GM19240 (cell line): ENCODE data around the gene ZNF25.
"Not testable (repeated sequence)": the region's sequence is repeated elsewhere in the genome, so short reads cannot be mapped to it uniquely, and the experiment has no call there.

ENCODE experiments used
- DNase-seq: peaks from one replicate; pipeline ENCODE4 v3.0.0; 2011; ENCODE audit warnings: low spot score; ENCODE audit not compliant: insufficient read length

Gene ZNF25

DNA sequence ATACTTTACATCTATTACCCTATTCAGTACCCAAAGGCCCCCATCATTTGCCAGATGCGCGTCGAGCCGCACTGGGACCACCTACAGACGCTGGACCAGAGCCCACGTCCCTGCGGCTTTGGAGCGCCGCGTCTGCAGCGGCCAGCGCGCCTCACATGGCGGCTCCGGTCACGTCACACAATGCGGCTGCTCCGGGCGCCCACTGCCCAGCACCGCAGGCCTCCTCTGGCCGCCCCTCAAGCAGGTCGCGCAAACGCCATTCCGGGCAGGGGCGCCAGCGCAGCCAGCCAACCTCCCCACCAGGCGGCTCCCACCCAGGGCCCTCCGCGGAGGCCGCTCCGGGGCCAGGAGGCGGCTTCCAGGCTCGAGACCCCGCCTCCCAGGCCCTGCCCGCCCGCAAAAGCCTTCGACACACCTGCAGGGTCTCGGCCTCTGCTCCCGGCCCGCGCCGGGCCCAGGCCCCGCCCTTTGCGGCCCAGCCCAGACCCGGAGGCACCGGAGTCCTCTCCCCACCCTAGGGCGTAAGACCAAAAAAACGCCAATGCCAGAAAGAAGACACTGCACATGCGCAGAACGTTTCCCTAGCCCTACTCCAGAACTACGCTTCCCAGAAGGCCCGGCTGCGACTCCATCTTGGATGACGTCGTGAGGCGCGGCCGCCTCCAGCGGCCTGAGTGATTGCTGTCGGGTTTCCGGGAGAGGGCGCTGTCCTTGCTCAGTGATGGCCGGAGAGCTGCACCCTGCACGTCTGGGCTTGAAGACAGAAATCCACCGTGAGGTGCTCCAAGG lies at the start of gene ZNF25:
Gene ZNF25, minus strand, starts transcription at position 557 of the 789 bp plus-strand sequence. CDS start 4,925 bp downstream, outside the sequence.
- DNase-seq: peak; percentile 77

DNA sequence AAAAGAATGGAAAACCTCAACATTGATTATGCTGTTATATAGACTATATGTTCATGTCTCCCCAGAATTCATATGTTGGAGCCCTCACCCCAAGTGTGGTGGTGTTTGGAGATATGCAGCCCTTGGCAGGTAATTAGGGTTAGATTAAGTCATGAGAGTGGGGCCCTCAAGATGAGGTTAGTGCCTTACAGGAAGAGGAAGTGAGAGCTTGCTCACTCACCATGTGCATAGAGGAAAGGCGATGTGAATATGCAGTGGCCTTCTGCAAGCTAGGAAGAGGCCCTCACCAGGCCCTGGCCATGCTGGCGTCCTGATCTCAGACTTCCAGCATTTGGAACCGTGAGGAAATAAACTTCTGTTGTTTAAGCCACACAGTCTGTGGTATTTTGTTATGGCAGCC lies 48.8 kb upstream of the ZNF25 start:
- DNase-seq: no peak

DNA sequence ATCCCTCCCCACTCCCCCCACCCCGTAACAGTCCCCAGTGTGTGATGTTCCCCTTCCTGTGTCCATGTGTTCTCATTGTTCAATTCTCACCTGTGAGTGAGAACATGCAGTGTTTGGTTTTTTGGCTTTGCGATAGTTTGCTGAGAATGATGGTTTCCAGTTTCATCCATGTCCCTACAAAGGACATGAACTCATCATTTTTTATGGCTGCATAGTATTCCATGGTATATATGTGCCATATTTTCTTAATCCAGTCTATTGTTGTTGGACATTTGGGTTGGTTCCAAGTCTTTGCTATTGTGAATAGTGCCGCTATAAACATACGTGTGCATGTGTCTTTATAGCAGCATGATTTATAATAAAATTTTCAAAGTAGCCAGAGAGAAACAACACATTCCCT lies 42.7 kb upstream of the ZNF25 start:
- DNase-seq: not testable (repeated sequence)

DNA sequence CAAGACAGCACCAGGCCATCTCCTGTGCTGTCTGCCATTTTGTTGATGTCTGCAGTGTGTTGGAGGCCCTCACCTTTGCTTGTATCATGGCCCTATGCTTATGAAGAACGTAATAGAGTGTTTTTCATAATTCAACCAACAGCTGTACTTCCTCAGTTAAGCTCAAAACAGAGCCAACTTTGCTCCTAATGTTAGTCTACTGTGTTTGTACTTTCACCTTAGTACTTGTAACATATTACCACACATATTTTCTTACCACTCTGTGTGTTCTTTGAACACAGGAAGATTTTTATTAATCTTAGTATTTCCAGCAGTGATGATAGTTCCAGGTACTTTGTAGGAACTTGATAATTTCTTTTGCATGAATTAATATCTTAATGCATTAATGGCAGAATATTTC lies 39.9 kb upstream of the ZNF25 start:
- no peak for DNase-seq

DNA sequence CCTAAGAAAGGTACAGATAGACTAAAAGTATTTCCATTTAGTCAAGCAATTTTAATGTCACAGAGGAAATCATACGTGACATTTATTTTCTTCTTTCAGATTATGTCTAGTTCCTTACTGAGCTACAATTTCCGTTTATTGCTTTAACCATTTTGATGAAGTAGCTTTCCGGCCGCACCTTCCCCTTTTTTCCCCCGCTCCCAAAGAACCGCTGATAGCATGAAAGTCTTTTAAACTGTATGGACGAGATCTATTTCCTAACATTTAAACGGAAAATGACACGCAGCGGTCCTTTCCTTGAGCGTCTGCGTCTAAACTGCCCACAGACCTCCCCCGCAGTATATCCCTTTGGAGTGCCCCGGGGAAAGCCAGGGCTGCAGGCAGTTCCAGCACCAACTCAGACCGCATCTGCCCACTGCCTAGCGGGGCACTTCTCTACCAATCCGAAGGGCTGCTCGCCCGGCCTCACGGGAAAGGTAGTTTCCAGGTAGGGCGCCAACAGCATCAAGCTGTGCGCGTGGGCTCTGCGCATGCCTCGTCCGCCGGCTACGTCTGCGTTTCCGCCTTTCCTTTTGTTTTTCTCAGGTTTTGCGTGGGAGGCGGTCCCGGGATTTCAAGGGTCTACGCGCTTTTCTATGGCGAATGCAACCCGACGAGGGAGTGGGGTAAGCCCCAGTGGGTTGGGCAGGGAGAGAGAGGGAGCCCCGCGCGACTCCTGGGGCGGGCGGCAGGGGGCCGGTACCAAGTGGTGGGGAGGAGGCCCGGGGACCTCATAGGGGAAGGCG lies 33.9 kb upstream of the ZNF25 start, which contains the start of gene ZNF33A:
Gene ZNF33A, plus strand, starts transcription at position 557 of the 785 bp plus-strand sequence. CDS start 1,667 bp downstream, outside the sequence.
- DNase-seq: peak; percentile 69

DNA sequence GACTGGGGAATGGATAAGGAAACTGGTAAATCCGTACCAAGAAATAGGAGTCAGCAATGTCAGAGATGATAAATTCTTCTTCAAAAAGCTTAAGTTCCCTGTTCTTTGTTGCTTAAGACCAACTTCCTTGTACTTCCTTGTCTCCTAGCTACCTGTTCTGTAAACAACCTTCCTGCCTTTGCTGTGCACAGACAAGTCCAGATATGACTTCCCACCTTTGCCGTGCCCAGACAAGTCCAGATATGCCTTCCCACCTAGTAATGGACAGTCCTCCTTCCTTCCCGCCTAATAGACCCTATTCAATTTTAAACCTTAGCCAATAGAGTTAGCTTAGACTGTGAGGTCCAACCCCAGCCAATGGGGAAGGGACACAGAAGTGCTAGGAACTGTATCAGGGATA lies 31.5 kb upstream of the ZNF25 start:
- DNase-seq: no peak

DNA sequence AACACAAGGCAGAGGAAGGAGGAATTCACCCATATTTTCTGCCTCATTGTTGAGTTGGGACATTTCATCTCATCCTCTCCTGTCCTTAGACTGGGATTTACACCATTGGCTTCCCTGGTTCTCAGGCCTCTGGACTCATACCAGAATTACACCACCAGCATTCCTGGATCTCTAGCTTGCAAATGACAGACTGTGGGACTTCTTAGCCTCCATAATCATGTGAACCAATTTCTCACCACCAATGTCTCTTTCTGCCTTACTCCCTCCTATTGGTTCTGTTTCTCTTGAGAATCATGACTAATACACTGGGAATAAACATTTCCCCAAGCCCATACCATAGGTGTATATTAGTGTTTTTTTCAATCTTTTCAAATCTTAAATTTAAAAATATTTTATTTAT lies 31.1 kb upstream of the ZNF25 start:
- DNase-seq: no peak

DNA sequence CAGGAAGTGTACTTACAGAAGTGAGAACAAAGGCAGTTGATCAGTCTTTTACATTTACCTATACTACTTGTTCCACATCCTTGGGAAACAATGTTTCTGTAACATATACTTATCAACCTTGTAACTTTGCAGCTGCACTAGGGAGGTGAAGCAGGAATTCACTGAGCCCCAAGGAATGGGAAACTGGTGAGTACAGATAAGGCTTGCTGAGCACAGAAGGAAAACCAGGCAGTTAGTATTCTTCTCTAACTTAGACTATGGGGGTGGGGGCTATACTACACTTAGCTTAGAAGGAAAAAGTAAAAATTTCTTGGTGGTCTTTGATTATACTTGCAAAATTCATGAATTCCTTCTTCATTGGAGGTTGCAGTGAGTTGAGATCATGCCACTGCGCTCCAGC lies 27.1 kb upstream of the ZNF25 start:
- no peak for DNase-seq

DNA sequence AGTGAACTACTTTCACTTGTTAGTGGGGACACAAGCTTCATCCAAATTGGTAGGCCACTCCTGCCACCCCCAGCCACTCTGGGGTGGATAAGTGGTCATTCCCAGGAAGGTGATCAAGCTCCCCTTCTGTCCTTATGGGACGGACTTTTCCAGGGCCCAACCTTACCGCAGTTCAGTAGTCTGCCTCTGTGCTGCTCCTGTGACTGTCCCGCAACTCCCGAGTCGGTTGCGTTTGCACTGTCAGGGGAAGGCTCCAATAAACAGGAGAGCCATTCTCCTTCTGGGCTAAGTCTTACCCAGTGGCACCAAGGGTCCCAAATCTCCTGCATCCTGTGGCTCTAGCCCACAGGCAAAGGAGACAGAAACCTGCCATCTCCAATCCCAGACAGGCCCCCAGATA lies 26.6 kb upstream of the ZNF25 start:
- DNase-seq: no peak

DNA sequence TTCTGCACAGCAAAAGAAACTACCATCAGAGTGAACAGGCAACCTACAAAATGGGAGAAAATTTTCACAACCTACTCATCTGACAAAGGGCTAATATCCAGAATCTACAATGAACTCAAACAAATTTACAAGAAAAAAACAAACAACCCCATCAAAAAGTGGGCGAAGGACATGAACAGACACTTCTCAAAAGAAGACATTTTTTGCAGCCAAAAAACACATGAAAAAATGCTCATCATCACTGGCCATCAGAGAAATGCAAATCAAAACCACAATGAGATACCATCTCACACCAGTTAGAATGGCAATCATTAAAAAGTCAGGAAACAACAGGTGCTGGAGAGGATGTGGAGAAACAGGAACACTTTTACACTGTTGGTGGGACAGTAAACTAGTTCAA lies 24.0 kb upstream of the ZNF25 start:
- DNase-seq: not testable (repeated sequence)

DNA sequence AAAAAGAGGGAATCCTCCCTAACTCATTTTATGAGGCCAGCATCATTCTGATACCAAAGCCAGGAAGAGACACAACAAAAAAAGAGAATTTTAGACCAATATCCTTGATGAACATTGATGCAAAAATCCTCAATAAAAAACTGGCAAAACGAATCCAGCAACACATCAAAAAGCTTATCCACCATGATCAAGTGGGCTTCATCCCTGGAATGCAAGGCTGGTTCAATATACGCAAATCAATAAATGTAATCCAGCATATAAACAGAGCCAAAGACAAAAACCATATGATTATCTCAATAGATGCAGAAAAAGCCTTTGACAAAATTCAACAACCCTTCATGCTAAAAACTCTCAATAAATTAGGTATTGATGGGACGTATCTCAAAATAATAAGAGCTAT lies 22.5 kb upstream of the ZNF25 start:
- not testable (repeated sequence) for DNase-seq

DNA sequence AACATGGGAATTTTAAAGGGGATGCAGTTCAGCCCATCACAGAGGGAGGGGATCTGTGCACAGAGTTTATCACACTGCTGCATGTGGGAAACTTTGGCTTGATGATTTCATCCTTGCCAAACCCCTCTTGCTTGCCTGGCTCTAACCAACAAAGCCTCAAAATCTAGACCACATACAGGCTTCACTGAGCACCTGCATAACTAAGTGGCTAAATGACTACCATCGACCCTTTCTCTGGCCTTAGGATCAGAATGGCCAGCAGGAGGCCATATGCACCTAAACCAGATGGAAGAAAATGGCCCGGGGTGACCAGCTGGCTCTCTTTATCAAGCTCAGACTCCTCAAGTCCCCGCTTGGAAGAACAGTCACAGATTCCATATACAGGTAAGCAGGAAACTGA lies 15.6 kb upstream of the ZNF25 start:
- DNase-seq: no peak

DNA sequence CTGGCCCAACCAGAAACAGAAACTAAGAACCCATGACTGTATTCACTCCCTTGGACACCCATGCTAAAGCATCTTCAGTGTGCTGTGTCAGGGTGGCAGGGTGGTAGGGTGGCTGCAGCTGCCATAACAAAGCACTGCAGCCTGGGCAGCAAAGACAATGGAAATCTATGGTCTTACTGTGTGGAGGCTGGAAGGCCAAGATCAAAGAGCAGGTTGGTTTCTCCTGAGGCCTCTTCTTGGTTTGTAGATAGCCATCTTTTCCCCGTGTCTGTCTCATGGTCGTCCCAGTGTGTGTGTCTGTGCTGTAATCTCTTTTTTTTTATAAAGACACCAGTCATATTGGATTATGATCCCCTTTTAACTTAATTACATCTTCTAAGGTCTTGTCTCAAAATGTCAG lies 15.2 kb upstream of the ZNF25 start:
- no peak for DNase-seq

DNA sequence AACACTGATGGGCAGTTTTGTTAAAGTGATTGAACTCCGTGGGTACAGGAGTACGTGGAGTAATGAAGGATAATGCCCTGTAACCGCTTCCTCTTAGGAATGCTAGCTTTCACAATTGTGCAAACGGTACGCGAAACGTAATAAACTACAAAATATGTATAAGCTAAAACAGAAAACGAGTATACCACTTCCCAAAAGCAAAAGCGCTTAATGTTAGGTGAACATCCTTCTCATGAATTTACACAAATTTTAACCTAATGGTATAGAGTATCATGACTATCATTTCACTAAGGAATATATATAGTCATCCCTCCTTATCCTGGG lies 395 bp upstream of the ZNF25 start:
- DNase-seq: no peak

DNA sequence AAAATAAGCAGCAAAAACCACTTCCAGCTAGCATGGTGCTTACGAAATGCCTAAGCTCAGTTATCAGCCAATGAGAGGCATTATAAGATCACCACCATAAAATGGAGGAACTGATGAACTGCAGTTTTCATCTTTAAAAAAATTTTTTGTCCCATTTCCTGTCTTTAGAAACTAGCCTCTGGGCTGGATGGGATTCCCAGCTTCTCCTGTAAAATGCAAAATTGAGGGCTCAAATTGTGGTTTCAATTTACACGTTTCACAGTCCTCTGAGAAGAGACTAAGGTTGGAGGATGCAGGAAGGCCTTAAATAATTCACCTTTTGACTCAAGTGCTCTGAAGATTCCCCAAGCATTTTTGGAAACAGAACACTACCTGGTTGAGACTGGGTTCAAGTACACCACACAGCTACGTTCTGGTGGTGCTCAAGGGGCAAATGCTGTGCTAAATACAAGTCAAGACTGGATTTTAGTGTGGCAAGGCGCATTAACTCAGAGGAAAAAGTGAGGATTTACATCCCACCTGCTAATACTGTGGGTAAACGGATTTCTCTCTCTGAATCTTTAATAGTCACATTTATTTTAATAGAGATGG lies 951 bp downstream of the ZNF25 start:
- DNase-seq: no peak

DNA sequence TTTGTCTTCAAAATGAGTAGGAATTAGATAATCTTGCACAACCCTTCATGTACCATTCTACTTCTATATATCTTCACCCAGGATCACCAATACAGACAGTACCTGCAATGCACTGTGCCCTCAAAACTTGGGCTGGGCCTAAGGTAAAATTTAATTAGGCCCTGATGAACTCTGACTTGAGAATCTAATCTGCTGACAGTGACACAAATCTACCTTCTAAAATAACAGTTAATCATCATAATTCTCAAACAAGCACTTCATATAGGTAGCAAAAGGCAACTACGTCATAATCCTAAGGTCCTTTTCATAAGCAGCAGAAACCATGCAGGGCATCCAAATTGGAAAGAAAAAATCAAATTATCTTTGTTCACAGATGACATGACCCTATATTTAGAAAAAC lies 4.1 kb downstream of the ZNF25 start:
- no peak for DNase-seq

DNA sequence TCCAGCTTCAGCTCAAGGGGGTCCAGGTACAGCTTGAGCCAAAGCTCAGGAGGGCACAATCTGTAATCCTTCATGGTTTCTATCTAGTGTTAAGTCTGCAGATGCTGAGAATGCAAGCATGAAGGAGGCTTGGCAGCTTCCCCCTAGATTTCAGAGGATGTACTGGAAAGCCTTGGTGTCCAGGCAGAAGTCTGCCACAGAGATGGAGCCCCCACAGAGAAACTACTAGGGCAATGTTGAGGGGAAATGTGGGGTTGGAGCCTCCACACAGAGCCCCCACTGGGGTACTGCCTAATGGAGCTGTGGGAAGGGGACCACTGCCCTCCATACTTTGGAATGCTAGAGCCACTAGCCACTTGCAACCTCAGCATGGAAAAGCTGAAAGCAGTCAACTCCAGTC lies 11.4 kb downstream of the ZNF25 start:
- DNase-seq: no peak

DNA sequence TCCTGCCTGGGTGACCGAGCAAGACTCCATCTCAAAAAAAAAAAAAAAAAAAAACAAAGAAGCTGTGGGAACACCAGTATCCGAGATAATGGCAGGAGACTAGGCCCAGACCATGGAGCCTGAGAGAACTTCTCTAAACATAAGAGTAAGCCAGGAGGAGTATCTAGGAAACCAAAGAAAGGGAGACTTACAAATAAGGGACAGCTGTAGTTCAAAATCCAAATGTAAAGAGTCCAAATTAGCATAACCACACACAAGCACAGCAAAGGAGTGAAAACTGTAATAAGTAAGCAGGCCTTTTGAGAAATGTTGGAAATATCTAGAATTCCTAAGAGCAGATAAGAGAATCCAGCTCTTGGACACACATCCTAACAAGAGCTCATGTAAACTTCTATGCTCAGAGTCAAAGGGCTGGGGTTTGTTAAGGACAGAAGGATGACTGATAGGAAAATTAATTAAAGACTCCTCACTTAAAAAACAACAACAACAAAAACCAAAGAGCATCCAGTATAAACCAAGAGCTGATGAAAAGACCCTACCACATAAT lies 15.8 kb downstream of the ZNF25 start:
- no peak for DNase-seq

DNA sequence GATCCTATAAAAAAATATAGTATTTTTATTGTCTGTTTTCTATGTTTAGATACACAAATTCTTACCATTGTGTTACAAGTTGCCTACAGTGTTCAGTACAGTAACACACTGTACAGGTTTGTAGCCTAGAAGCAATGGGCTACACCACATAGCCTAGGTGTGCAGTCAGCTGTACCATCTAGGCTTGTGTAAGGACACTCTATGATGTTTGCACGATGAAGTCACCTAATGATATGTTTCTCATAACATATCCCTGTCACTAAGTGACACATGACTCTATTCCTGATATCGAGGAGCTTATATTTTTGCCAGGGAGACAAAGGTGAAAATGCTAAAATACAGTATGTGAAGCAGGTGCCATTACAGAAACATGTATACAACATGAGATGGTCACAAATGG lies 18.6 kb downstream of the ZNF25 start:
- DNase-seq: no peak

DNA sequence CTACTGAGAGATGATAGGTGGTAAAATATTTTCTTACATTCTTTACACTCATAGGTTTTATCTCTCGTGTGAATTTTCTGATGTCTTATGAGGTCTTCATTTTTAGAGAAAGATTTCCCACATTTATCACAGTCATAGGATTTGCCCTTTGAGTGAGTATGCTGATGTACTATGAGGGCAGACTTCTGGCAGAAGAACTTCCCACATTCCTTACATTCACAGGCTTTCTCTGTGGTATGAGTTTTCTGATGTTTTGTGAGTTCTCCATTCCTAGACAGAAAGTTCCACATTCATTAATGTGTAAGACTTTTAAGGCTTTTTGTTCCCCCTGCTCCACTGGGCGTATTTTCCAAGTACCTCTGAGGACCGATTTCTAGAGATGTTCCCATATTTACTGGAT lies 23.5 kb downstream of the ZNF25 start:
- no peak for DNase-seq

DNA sequence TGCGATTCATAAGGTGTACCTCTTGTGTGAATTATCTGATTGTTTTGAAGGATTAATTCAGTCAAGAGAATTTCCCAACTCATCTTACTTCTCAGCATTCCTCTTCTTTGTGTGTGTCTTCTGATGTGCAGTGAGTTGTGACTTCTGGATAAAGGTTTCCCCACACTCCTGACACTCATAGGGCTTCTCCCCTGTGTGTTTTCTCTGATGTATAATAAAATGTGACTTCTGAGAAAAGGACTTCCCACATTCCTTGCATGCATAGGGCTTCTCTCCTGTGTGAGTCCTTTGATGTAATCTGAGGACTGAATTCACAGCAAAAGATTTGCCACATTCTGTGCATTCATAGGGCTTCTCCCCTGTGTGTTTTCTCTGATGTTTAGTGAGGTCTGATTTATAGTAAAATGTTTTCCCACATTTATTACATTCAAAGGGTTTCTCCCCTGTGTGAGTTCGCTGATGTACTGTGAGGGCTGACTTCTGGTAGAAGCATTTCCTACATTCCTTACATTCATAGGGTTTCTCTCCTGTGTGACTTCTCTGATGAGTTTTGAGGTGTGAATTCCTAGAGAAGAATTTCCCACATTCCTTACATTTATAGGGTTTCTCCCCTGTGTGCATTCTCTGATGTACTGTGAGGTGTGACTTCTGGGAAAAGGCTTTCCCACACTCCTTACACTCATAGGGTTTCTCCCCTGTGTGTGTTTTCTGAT lies 24.2 kb downstream of the ZNF25 start:
- no peak for DNase-seq

DNA sequence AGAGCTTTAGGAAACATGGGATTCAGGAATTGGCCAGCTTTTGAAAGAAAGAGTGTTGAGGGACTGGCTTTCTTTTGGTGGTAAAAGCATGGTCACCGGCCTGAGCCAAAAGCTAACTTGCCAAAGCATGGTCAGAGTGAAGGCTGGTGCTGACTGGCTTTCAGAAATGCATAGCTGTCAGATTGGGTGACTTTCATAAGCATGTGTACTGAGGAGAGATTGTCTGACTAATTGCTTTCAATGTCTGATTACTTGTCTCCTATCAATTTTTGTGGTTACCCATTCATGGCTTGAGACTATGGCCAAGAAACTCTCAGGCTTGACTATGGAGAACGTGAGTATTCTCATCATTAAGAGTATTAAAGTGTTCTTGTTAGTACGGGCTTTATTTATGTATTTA lies 28.2 kb downstream of the ZNF25 start:
- no peak for DNase-seq
